ENCODE results near the gene PRR11.

DNA sequence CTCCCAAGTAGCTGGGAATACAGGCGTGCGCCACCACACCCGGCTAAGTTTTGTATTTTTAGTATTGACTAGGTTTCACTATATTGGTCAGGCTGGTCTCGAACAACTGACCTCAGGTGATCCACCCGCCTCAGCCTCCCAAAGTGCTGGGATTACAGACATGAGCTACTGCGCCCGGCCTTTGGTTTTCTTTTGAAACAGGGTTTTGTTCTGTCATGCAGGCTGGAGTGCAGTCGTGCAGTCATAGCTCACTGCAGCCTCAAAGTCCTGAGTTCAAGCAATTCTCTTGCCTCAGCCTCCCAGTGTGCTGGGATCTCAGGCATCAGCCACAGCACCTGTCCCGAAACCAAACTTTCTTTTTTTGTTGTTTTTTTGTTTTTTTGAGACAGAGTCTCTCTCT, 25.1 kb downstream of the PRR11 start:
- TF ChIP-seq, protein P1, sequence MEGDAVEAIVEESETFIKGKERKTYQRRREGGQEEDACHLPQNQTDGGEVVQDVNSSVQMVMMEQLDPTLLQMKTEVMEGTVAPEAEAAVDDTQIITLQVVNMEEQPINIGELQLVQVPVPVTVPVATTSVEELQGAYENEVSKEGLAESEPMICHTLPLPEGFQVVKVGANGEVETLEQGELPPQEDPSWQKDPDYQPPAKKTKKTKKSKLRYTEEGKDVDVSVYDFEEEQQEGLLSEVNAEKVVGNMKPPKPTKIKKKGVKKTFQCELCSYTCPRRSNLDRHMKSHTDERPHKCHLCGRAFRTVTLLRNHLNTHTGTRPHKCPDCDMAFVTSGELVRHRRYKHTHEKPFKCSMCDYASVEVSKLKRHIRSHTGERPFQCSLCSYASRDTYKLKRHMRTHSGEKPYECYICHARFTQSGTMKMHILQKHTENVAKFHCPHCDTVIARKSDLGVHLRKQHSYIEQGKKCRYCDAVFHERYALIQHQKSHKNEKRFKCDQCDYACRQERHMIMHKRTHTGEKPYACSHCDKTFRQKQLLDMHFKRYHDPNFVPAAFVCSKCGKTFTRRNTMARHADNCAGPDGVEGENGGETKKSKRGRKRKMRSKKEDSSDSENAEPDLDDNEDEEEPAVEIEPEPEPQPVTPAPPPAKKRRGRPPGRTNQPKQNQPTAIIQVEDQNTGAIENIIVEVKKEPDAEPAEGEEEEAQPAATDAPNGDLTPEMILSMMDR (IDR thresholded peaks at IDR 0.05) = no peak
- no peak for TF ChIP-seq EZH2 (IDR thresholded peaks at IDR 0.05)
- TF ChIP-seq EZH2phosphoT487 (IDR thresholded peaks at IDR 0.05) = no peak
